ENCODE measurements around the gene CASZ1. TPM values are rescaled to one million over a fixed set of nuclear protein-coding genes. Genes with fewer than 3 reads are reported as not detected.

CASZ1 gene
- total RNA-seq, 1 experiment from 2014 or later: 11.1 TPM

GRCh38 chr1:10771789-10772188 is 24.7 kb downstream of the CASZ1 start:
- no peaks in the 10 kb centered on the region for H3K36me3 Mint-ChIP-seq (ENCODE audit: insufficient read depth, unreplicated experiment)
- H3K4me3 Mint-ChIP-seq (ENCODE audit: unreplicated experiment): no peak overlapping the region
- intact Hi-C loops (cut with micrococcal nuclease): no loop called here
- DNase-seq (ENCODE audit: unreplicated experiment): no peak
- ChIA-PET CTCF (interaction anchor here (0.6 kb wide), 1 partner anchor 39 kb away, joined by 3 read pairs; no protein-coding TSS in a partner anchor), POLR2A (no interaction called here)
- no peak for TF ChIP-seq CTCF (IDR thresholded peaks at IDR 0.05; ENCODE audit: unreplicated experiment)
- H3K27me3 Mint-ChIP-seq (ENCODE audit: insufficient read depth, unreplicated experiment): no peaks in the 10 kb centered on the region
- no TSS peak for BruUV-seq (replicated peaks)
- H3K4me1 Mint-ChIP-seq (ENCODE audit: insufficient read depth, unreplicated experiment): no peaks in the 10 kb centered on the region
- H3K9me3 Mint-ChIP-seq (ENCODE audit: unreplicated experiment): no peaks in the 10 kb centered on the region
- peak overlapping the region; percentile 59 for H3K27ac Mint-ChIP-seq (ENCODE audit: low read depth, unreplicated experiment)

- CTCF ChIA-PET: no interaction called here
Observed at GRCh38 chr1:10768552-10768951, 27.9 kb downstream of the CASZ1 start.

GRCh38 chr1:10767282-10767681 is 29.2 kb downstream of the CASZ1 start:
- Mint-ChIP-seq H3K9me3 (ENCODE audit: unreplicated experiment) (no peaks in the 10 kb centered on the region), H3K27me3 (ENCODE audit: insufficient read depth, unreplicated experiment) (no peaks in the 10 kb centered on the region), H3K27ac (ENCODE audit: low read depth, unreplicated experiment) (no peak overlapping the region), H3K4me1 (ENCODE audit: insufficient read depth, unreplicated experiment) (no peaks in the 10 kb centered on the region), H3K4me3 (ENCODE audit: unreplicated experiment) (no peak overlapping the region), H3K36me3 (ENCODE audit: insufficient read depth, unreplicated experiment) (no peaks in the 10 kb centered on the region)
- BruUV-seq (replicated peaks): no TSS peak
- CTCF ChIA-PET: no interaction called here
- no peak for DNase-seq (ENCODE audit: unreplicated experiment)
- POLR2A ChIA-PET: no interaction called here
- TF ChIP-seq CTCF (IDR thresholded peaks at IDR 0.05; ENCODE audit: unreplicated experiment): no peak
- intact Hi-C loops (cut with micrococcal nuclease): no loop called here

More at GRCh38 chr1:10768552-10768951, 27.9 kb downstream of the CASZ1 start:
- Mint-ChIP-seq H3K36me3 (ENCODE audit: insufficient read depth, unreplicated experiment) (no peaks in the 10 kb centered on the region), H3K27me3 (ENCODE audit: insufficient read depth, unreplicated experiment) (no peaks in the 10 kb centered on the region), H3K9me3 (ENCODE audit: unreplicated experiment) (no peaks in the 10 kb centered on the region), H3K27ac (ENCODE audit: low read depth, unreplicated experiment) (no peak overlapping the region), H3K4me3 (ENCODE audit: unreplicated experiment) (no peak overlapping the region), H3K4me1 (ENCODE audit: insufficient read depth, unreplicated experiment) (no peaks in the 10 kb centered on the region)
- POLR2A ChIA-PET: no interaction called here
- intact Hi-C loops (cut with micrococcal nuclease): no loop called here
- TF ChIP-seq CTCF (IDR thresholded peaks at IDR 0.05; ENCODE audit: unreplicated experiment): no peak
- BruUV-seq (replicated peaks): no TSS peak
- DNase-seq (ENCODE audit: unreplicated experiment): no peak

- no TSS peak for BruUV-seq (replicated peaks)
- ChIA-PET POLR2A (interaction anchor here (1.1 to 1.3 kb wide), 3 partner anchors 13 to 39 kb away, joined by 3 to 4 read pairs (median 3); no protein-coding TSS in a partner anchor), CTCF (interaction anchor here (0.6 to 0.9 kb wide), 2 partner anchors 16 to 67 kb away, joined by 3 to 4 read pairs; no protein-coding TSS in a partner anchor)
- no peaks in the 10 kb centered on the region for H3K27me3 Mint-ChIP-seq (ENCODE audit: insufficient read depth, unreplicated experiment)
- H3K4me1 Mint-ChIP-seq (ENCODE audit: insufficient read depth, unreplicated experiment): no peaks in the 10 kb centered on the region
- DNase-seq (ENCODE audit: unreplicated experiment): peak; percentile 40
- no peak overlapping the region for H3K27ac Mint-ChIP-seq (ENCODE audit: low read depth, unreplicated experiment)
- no peaks in the 10 kb centered on the region for H3K36me3 Mint-ChIP-seq (ENCODE audit: insufficient read depth, unreplicated experiment)
- no peak overlapping the region for H3K4me3 Mint-ChIP-seq (ENCODE audit: unreplicated experiment)
- intact Hi-C loops (cut with micrococcal nuclease): no loop called here
- H3K9me3 Mint-ChIP-seq (ENCODE audit: unreplicated experiment): no peaks in the 10 kb centered on the region
- no peak for TF ChIP-seq CTCF (IDR thresholded peaks at IDR 0.05; ENCODE audit: unreplicated experiment)
Observed at GRCh38 chr1:10765734-10766478, 30.5 kb downstream of the CASZ1 start.

Measured in MCF 10A (cell line).